CD4-positive, alpha-beta T cell treated with Interleukin-21 for 1 hour (primary cell): Measurements from ENCODE around the gene DCAF12L1.

Experiments used
- DNase-seq: peaks from one replicate; pipeline ENCODE4 v3.0.0-alpha.2; 2020

Gene DCAF12L1

DNA sequence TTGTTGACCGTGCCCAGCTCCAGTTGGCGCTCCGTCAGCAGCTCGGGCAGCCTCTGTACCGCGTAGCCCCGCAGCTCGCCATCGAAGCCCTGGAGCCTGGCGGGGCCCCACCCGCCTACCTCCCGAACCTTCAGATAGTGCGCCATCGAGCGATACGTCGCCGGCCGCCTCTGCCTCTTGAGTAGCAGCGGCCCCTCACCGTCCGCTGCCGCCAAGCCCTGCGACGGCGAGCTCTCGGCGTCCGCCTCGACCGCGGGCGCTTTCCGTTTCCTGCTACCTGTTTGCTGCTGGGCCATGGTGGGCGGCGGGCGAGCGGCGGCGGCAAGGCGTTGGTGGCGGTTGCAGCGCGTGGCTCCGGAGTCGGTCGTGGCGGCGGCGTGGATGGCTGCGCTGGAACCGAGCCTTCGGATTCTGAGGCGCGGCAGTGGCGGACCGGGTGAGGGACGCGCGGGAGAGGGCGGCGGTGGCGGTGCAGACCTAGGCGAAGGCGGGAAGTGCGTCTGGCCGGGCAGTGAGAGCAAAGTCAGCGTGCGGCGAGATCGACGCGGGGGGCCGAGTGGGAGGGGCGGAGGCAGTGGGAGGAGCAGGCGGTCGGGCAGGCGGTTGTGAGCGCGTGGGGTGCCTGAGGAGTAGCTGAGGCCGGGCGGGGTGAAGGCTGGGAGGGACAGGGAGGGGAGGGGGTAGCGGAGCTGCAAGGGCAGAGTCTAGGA is at the start of gene DCAF12L1:
Gene DCAF12L1, minus strand, starts transcription at position 502 of the 710 bp plus-strand sequence. Its CDS starts 206 bp downstream, at position 296.
- DNase-seq, result no peak

DNA sequence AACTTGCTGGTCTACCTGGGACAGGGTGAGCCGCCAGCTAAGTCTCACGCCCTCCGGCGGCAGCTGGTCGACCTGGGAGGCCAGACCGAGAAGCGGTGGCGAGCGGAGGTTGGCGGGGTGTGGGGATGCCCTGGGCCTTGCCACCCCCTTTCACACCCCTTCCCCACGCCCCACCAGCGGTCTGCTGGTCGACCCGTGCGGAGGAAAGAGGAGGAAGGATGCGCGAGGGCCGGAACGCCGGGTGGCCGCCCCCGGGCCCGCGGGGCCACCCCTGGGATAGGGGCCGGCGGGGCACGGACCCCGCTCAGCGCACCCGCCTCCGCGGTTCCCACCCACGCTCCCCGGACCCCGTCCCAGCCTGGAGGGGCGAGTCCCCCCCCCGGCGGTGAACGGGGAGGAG is 28.3 kb upstream of the DCAF12L1 start:
- no peak for DNase-seq

DNA sequence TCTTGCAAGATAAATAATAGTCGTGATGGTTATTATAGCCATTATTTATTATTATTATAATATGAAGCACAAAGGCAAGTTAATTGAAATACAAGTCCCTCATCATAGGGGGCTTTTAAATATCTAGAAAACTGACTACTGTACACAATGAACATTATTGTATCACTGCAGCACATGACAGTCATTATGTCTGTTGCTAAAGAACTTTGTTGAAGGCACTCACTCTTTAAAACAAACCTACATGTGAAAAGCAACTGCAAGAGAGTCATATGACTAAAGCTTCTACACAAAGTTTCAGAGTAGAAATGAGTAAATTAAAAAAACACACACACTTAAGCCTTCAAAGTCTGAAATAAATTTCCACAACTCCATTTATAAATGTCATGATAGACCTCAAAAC is 23.3 kb upstream of the DCAF12L1 start:
- DNase-seq, result no peak

DNA sequence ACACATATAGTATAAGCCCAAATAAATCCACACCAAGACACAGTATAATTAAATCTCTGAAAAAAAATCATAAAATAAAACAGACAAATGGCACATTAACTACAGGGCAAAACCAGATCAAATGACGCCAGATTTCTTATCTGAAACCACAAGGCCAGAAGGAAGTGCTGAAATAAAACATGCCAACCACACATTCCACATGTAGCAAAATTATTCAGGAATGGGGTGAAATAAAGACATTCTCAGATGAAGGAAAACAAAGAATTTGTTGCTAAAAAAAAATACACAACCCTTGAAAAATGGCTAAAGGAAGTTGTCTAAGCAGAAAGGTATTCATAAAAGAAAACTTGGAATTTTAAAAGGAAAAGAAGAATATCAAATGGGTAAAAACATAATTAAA is 4.5 kb upstream of the DCAF12L1 start:
- DNase-seq, result no peak

DNA sequence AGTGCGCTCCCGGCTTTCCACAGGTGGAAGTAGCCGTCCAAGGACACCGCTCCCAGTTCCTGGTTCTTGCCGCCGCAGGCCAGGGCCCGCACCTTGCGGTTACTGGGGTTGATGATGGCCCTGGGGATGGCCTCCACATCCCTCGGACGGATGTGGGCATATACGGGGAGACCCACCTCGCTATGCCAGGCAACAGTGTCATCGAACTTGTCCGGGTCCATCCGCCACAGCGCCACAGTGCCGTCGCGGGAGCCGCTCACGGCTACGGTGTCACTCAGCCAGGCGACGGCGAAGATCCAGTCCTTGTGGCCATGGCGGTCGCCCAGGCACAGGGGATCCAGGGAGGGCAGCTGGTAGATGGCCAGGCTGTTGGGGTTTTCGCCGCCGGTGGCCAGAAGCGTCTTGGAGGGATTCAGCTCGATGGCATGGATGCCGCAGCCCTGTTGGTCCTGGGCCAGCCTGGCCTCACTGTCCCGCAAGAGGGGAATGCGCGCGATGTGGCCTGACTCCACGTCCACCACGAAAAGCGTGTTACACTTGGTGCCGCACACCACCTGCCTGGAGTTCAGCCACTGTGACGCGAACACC is 795 bp downstream of the DCAF12L1 start:
- DNase-seq, result no peak

DNA sequence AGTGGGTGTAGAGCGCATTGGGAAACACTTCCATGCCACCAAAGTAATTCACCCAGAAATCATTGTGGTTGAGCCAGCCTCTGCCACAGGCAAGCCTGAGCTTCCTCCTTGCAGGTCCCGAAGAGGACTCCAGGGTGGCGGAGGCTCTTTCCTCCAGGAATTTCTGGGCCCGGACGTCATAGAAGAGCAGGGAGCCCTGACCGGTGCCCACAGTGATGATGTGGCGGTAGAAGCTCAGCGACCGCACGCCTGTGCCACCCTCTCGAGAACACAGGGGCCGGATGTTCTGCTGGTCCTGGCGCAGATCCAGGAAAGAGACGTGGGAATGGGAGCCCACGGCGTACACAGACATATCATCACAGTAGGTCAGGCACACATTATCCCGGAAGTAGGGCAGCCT is 1.3 kb downstream of the DCAF12L1 start:
- DNase-seq, result no peak

DNA sequence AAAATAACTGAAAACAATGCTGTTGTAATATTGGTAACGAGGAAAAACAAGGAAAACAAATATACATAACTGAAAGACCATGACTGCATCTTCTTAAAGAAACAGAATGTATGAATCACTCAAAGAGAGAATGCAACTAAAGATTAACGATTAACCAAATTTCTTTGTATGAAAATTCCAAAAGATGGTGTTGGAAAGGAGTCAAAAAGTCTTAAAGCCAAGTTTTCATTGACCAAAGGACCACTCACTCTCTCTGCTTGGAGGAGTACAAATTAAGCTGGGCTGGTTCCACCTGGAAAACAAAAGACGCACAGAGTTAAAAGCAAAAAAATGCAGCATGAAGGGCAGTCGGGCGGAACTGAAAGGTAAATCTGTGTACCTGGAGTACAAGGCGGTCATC is 1.8 kb downstream of the DCAF12L1 start:
- no peak for DNase-seq

DNA sequence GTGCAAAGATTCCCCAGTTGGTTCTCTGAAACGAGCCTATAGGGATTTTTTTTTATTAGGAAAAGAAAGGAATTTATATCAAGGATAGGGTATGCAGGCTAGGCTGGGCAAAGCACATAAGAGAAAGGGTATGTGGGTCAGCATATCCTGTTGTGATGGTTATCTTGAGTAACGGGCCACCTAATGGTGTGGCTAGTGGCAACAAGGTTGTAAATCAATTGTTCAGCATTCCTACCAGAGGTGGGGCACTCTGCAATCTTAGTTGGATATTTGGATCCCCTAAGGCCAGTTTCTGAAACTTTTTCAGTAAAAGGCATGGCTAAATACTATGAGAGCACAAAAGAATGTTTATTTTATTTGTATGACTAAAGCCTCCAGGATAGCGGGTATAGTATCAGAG is 42.7 kb downstream of the DCAF12L1 start:
- DNase-seq, result no peak
